HepG2 (cell line): Measurements from ENCODE around the gene CT47A1. TPM values are rescaled to one million over a fixed set of nuclear protein-coding genes. Genes with fewer than 3 reads are reported as not detected.

Experiments
- CSRNP2 ChIP-seq: sonication (generic); formaldehyde crosslinking; conservative IDR thresholded peaks from 2 replicates; pipeline ENCODE4 v1.8.0; 2022; ENCODE audit warnings: low read depth, missing genetic modification reagents
- KLF16 ChIP-seq, 2 experiments: sonication (generic) in 1 of 2; formaldehyde crosslinking in 1 of 2; IDR thresholded peaks; 2 replicates each; pipeline versions ENCODE4 v1.6.1 to v1.8.0; 2016 to 2023; ENCODE audit warnings: missing genetic modification reagents in 2 of 2, missing compliant biosample characterization in 1 of 2
- MED1 ChIP-seq: sonication (generic); formaldehyde crosslinking; IDR thresholded peaks from 2 replicates; pipeline ENCODE4 v1.4.0; 2020; ENCODE audit warnings: missing genetic modification reagents
- MTA1 ChIP-seq: sonication (generic); formaldehyde crosslinking; IDR thresholded peaks from 2 replicates; pipeline ENCODE4 v1.4.0; 2020; ENCODE audit warnings: missing genetic modification reagents, mild to moderate bottlenecking, borderline replicate concordance
- MXI1 ChIP-seq: IDR thresholded peaks from 3 replicates; pipeline ENCODE4 v1.6.1; 2012; ENCODE audit warnings: low read depth, low read length, inconsistent platforms, borderline replicate concordance
- NR2F6 ChIP-seq, 2 experiments: IDR thresholded peaks; 2 replicates each; pipeline ENCODE4 v1.6.1; 2016; ENCODE audit warnings: antibody characterized with exemption in 1 of 2, mild to moderate bottlenecking in 1 of 2
- PAXIP1 ChIP-seq: sonication (generic); formaldehyde crosslinking; conservative IDR thresholded peaks from 2 replicates; pipeline ENCODE4 v1.4.0; 2020; ENCODE audit warnings: mild to moderate bottlenecking, missing genetic modification reagents, moderate library complexity
- PHF20 ChIP-seq: sonication (generic); formaldehyde crosslinking; IDR thresholded peaks from 2 replicates; pipeline ENCODE4 v1.5.0; 2020; ENCODE audit warnings: mild to moderate bottlenecking, missing genetic modification reagents
- PITX1 ChIP-seq: sonication (generic); formaldehyde crosslinking; IDR thresholded peaks from 2 replicates; pipeline ENCODE4 v1.5.1; 2020; ENCODE audit warnings: mild to moderate bottlenecking, missing genetic modification reagents
- RAD21 ChIP-seq: fragments of 450-650 bp; formaldehyde crosslinking; IDR thresholded peaks from 2 replicates; pipeline ENCODE4 v1.5.0; 2020; ENCODE audit warnings: mild to moderate bottlenecking
- SOX5 ChIP-seq: IDR thresholded peaks from 2 replicates; pipeline ENCODE4 v1.6.1; 2016; ENCODE audit warnings: borderline replicate concordance
- TP53 ChIP-seq: sonication (generic); formaldehyde crosslinking; conservative IDR thresholded peaks from 2 replicates; pipeline ENCODE4 v1.4.0; 2020; ENCODE audit warnings: missing genetic modification reagents
- ZBTB33 ChIP-seq: sonication (generic); formaldehyde crosslinking; IDR thresholded peaks from 2 replicates; pipeline ENCODE4 v1.4.0; 2020; ENCODE audit warnings: missing genetic modification reagents
- ZMYM4 ChIP-seq: sonication (generic); formaldehyde crosslinking; IDR thresholded peaks from 2 replicates; pipeline ENCODE4 v1.8.1; 2023; ENCODE audit warnings: mild to moderate bottlenecking, missing genetic modification reagents
- ZNF124 ChIP-seq: sonication (generic); formaldehyde crosslinking; IDR thresholded peaks from 2 replicates; pipeline ENCODE4 v1.4.0; 2020; ENCODE audit warnings: missing genetic modification reagents
- ZNF256 ChIP-seq: sonication (generic); formaldehyde crosslinking; conservative IDR thresholded peaks from 2 replicates; pipeline ENCODE4 v1.4.0; 2020; ENCODE audit warnings: missing genetic modification reagents
- ZNF264 ChIP-seq: sonication (generic); formaldehyde crosslinking; IDR thresholded peaks from 2 replicates; pipeline ENCODE4 v1.4.0; 2020; ENCODE audit warnings: missing genetic modification reagents
- ZNF33A ChIP-seq: sonication (generic); formaldehyde crosslinking; IDR thresholded peaks from 2 replicates; pipeline ENCODE4 v1.5.1; 2020; ENCODE audit warnings: missing genetic modification reagents, mild to moderate bottlenecking, moderate library complexity, borderline replicate concordance
- ZNF33B ChIP-seq: sonication (generic); formaldehyde crosslinking; IDR thresholded peaks from 2 replicates; pipeline ENCODE4 v1.5.1; 2020; ENCODE audit warnings: mild to moderate bottlenecking, missing genetic modification reagents
- ZNF451 ChIP-seq: sonication (generic); formaldehyde crosslinking; IDR thresholded peaks from 2 replicates; pipeline ENCODE4 v1.5.0; 2020; ENCODE audit warnings: mild to moderate bottlenecking, missing genetic modification reagents
- ZNF552 ChIP-seq: sonication (generic); formaldehyde crosslinking; IDR thresholded peaks from 2 replicates; pipeline ENCODE4 v1.9.0; 2022; ENCODE audit warnings: missing genetic modification reagents, mild to moderate bottlenecking, borderline replicate concordance
- ZNF75D ChIP-seq: sonication (generic); formaldehyde crosslinking; IDR thresholded peaks from 2 replicates; pipeline ENCODE4 v1.8.1; 2023; ENCODE audit warnings: missing genetic modification reagents, mild to moderate bottlenecking, borderline replicate concordance
- ZNF776 ChIP-seq: sonication (generic); formaldehyde crosslinking; IDR thresholded peaks from 2 replicates; pipeline ENCODE4 v1.4.0; 2020; ENCODE audit warnings: mild to moderate bottlenecking, missing genetic modification reagents
- ZNF781 ChIP-seq: sonication (generic); formaldehyde crosslinking; IDR thresholded peaks from 2 replicates; pipeline ENCODE4 v1.5.1; 2020; ENCODE audit warnings: borderline replicate concordance, mild to moderate bottlenecking, missing genetic modification reagents; ENCODE audit errors: not compliant biosample characterization
- ZNF83 ChIP-seq: sonication (generic); formaldehyde crosslinking; IDR thresholded peaks from 2 replicates; pipeline ENCODE4 v1.4.0; 2020; ENCODE audit warnings: missing genetic modification reagents, mild to moderate bottlenecking, borderline replicate concordance
- polyA plus RNA-seq, 8 experiments: library from polyadenylated mRNA; depleted of rRNA in 3 of 8; stranded (reverse) in 7 of 8; unstranded in 1 of 8; fragments of >200 nt; fragmentation: Illumina TruSeq in 4 of 8; extraction: Trizol in 4 of 8; gene quantifications; 2 replicates each; pipeline versions ENCODE4 v1.2.1 to v1.2.3, GENCODE V29; 2011 to 2016; ENCODE audit warnings: low read depth in 4 of 8, missing spikeins in 1 of 8, mixed read lengths in 1 of 8; ENCODE audit not compliant: insufficient read depth in 1 of 8
- total RNA-seq, 5 experiments: library from RNA; depleted of rRNA; stranded (reverse); fragments of >200 nt; fragmentation: Illumina TruSeq; extraction: Trizol; gene quantifications; 2 replicates each; pipeline ENCODE4 v1.2.3, GENCODE V29; 2016; ENCODE audit warnings: low read depth in 1 of 5

Gene CT47A1
- total and polyA plus RNA-seq, 2 of the 13 experiments (the other 11 are each of a cell fraction or from before 2014, with no cell fraction given) = not detected

DNA sequence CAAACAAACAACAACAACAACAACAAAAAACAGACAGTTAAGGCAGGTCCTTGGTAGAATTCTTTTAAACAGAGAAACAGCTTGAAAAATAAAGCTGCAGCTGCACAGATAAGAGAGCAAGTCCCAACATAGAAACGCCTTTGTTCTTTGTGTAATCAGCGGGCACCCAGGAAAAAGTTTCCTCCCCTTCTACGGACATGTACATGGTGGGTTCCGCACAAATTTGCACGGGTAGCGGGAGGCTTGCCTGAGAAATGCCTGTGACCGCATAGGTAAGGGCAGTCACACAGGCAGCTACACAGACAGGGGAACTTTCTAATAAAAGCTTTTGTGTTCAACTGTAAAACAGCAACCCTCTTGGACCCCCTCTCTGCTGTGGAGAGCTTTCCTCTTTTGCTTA lies 25.7 kb upstream of the CT47A1 start (continued):
- TF ChIP-seq ZBTB33 (CRISPR knock-in tag) (peak; percentile 88), MXI1 (no peak), NR2F6 (IDR thresholded peaks at IDR 0.05) (no peak), NR2F6 (CRISPR knock-in tag; IDR thresholded peaks at IDR 0.05) (no peak), PHF20 (CRISPR knock-in tag) (no peak), ZNF451 (no peak), ZNF83 (CRISPR knock-in tag) (no peak), ZNF75D (CRISPR knock-in tag) (no peak), RAD21 (CRISPR knock-in tag) (no peak), KLF16 (CRISPR knock-in tag; IDR thresholded peaks at IDR 0.05) (no peak), ZNF781 (CRISPR knock-in tag) (no peak), ZNF33B (CRISPR knock-in tag) (no peak), ZNF124 (no peak), SOX5 (CRISPR knock-in tag) (peak; percentile 50; the same call in 1 of the 2 replicates), ZNF552 (CRISPR knock-in tag) (no peak), MTA1 (CRISPR knock-in tag) (no peak), ZNF776 (no peak), ZNF264 (no peak), TP53 (CRISPR knock-in tag) (no peak), ZNF256 (CRISPR knock-in tag) (no peak), MED1 (CRISPR knock-in tag) (no peak), CSRNP2 (CRISPR knock-in tag) (no peak), PAXIP1 (0 out of 2 replicates have a peak, but pooled peaks have one; percentile 16), ZMYM4 (CRISPR knock-in tag) (no peak), PITX1 (no peak), ZNF33A (no peak)
